Esophagus squamous epithelium (tissue), 4 donors: ENCODE results near the gene EBF4.

ENCODE experiments used
- CTCF ChIP-seq, 6 experiments: fragments of 450-650 bp in 4 of 6; fragments of 200-600 bp in 2 of 6; sonication (generic) in 2 of 6; IDR thresholded peaks; one replicate each; pipeline ENCODE4 v1.5.1; 2016 to 2019; ENCODE audit warnings: antibody characterized with exemption in 6 of 6, mild to moderate bottlenecking in 4 of 6, moderate library complexity in 4 of 6
- POLR2A ChIP-seq, 4 donors: fragments of 450-650 bp; IDR thresholded peaks; one replicate each; pipeline ENCODE4 v1.6.1; 2017; ENCODE audit warnings: antibody characterized with exemption in 4 of 4, mild to moderate bottlenecking in 4 of 4, moderate library complexity in 3 of 4

GRCh38 chr20:2708665-2709064 lies 16.1 kb downstream of the EBF4 start:
- TF ChIP-seq CTCF (IDR thresholded peaks at IDR 0.05) (no peak), POLR2A (IDR thresholded peaks at IDR 0.05) (no peak)
